Mammary epithelial cell (primary cell): ENCODE data around the gene PTCHD1.

ENCODE experiments used
- CTCF ChIP-seq, 2 donors: IDR thresholded peaks in 1 of 2; conservative IDR thresholded peaks in 1 of 2; 2 replicates each; pipeline ENCODE4 v1.5.1; 2011 to 2012; ENCODE audit warnings: inconsistent platforms in 2 of 2, low read length in 2 of 2, mild to moderate bottlenecking in 2 of 2, control low read depth in 1 of 2, low read depth in 1 of 2; ENCODE audit not compliant: insufficient read depth in 1 of 2; ENCODE audit errors: extremely low read depth in 1 of 2
- EZH2 ChIP-seq: IDR thresholded peaks from 2 replicates; pipeline ENCODE4 v1.6.1; 2012; ENCODE audit warnings: low read length, inconsistent platforms, borderline replicate concordance

GRCh38 chrX:23304881-23305280, 29.8 kb upstream of the PTCHD1 start:
- no peak for TF ChIP-seq EZH2
- no peak for TF ChIP-seq CTCF (conservative IDR thresholded peaks at IDR 0.05 in 1 of 2, IDR thresholded peaks at IDR 0.05 in 1 of 2; ENCODE audit: extremely low read depth in 1 of 2, insufficient read depth in 1 of 2, low read depth in 1 of 2, low read length in 2 of 2)
